HCT116 (cell line): ENCODE data around the gene RNF208. TPM values are rescaled to one million over a fixed set of nuclear protein-coding genes. Genes with fewer than 3 reads are reported as not detected.
A peak's percentile ranks its signal among the peaks of the same experiment; 100 is the strongest.

ENCODE experiments used
- ATAC-seq: fragments of 200-7000 bp; cut with Tn5 transposase; 2 replicates; pipeline ENCODE4 v1.9.1; 2020; ENCODE audit warnings: mild to moderate bottlenecking, moderate library complexity
- BruUV-seq: library from RNA; stranded (reverse); fragments of 400-500 nt; replicated peaks from 2 replicates; lab custom pipeline; 2021; lab: Mats Ljungman, UMichigan
- CTCF ChIA-PET: fragments of 300-600 bp; sonication (Branson Sonifier 250); formaldehyde crosslinking; loops from one replicate; lab custom pipeline; 2021; ENCODE audit warnings: antibody characterized with exemption; lab: Charles Lee
- POLR2A ChIA-PET: fragments of 300-600, 350-600 bp; sonication (Branson Sonifier 250); formaldehyde crosslinking; loops from one replicate; lab custom pipeline; 2021; ENCODE audit warnings: antibody characterized with exemption; lab: Charles Lee
- RAD21 ChIA-PET, 2 experiments: fragments of 300-600 bp; sonication (Branson Sonifier 250); formaldehyde crosslinking; loops; one replicate each; lab custom pipeline; 2023; ENCODE audit warnings: low total read pairs in 2 of 2; ENCODE audit not compliant: uncharacterized antibody in 2 of 2, unreplicated experiment in 2 of 2, low non-redundant PET in 1 of 2; lab: Charles Lee
- DNase-seq: peaks from one replicate; pipeline ENCODE4 v3.0.0-alpha.2; 2010; ENCODE audit warnings: low read depth, low spot score
- H2AFZ ChIP-seq: fragments of 200-600 bp; shearing (Covaris generic), sonication (generic); 2 replicates; pipeline ENCODE4 v1.6.1; 2017; ENCODE audit warnings: low read depth, mixed run types, mixed read lengths, antibody characterized with exemption, low read length; ENCODE audit not compliant: poor library complexity, severe bottlenecking
- H3K27ac ChIP-seq: 2 replicates; pipeline ENCODE4 v1.5.1; 2012; ENCODE audit warnings: low read depth, low read length
- H3K27me3 ChIP-seq: fragments of 200-600 bp; sonication (generic); 2 replicates; pipeline ENCODE4 v1.6.1; 2016; ENCODE audit warnings: mixed run types, low read length, mixed read lengths; ENCODE audit not compliant: insufficient read depth
- H3K36me3 ChIP-seq, 2 experiments: fragments of 200-500 bp in 1 of 2; fragments of 200-600 bp in 1 of 2; sonication (Bioruptor generic) in 1 of 2; sonication (generic) in 1 of 2; 2 replicates each; pipeline versions ENCODE4 v1.5.1 to v1.6.1; 2014 to 2016; ENCODE audit warnings: low read length in 2 of 2, inconsistent platforms in 1 of 2, mixed read lengths in 1 of 2, mixed run types in 1 of 2; ENCODE audit not compliant: insufficient read depth in 2 of 2, control insufficient read depth in 1 of 2
- H3K4me1 ChIP-seq, 2 experiments: fragments of 200-600 bp in 1 of 2; sonication (generic) in 1 of 2; 2 replicates each; pipeline versions ENCODE4 v1.5.1 to v1.6.1; 2012 to 2017; ENCODE audit warnings: low read length in 2 of 2, inconsistent platforms in 1 of 2, mild to moderate bottlenecking in 1 of 2, mixed read lengths in 1 of 2, mixed run types in 1 of 2, moderate library complexity in 1 of 2; ENCODE audit not compliant: insufficient read depth in 2 of 2, control insufficient read depth in 1 of 2
- H3K4me2 ChIP-seq: fragments of 200-600 bp; sonication (generic); 2 replicates; pipeline ENCODE4 v1.6.1; 2017; ENCODE audit warnings: mixed run types, low read length, mixed read lengths
- H3K4me3 ChIP-seq, 2 experiments: fragments of 200-600 bp in 1 of 2; sonication (generic) in 1 of 2; replicated peaks in 1 of 2; 2 replicates each; pipeline ENCODE4 v1.5.1; 2011 to 2016; ENCODE audit warnings: low read length in 2 of 2, control low read depth in 1 of 2, low read depth in 1 of 2, mild to moderate bottlenecking in 1 of 2, mixed read lengths in 1 of 2, mixed run types in 1 of 2
- H3K79me2 ChIP-seq: fragments of 200-600 bp; sonication (generic); 2 replicates; pipeline ENCODE4 v1.6.1; 2017; ENCODE audit warnings: mild to moderate bottlenecking, mixed run types, low read length, moderate library complexity, mixed read lengths; ENCODE audit not compliant: insufficient read depth
- H3K9ac ChIP-seq: fragments of 200-600 bp; sonication (generic); 2 replicates; pipeline ENCODE4 v1.6.1; 2016; ENCODE audit warnings: low read length, mixed read lengths
- H3K9me2 ChIP-seq: fragments of 200-600 bp; sonication (generic), shearing (Covaris generic); 2 replicates; pipeline ENCODE4 v1.6.1; 2017; ENCODE audit warnings: mixed run types, mild to moderate bottlenecking, moderate library complexity; ENCODE audit not compliant: insufficient read depth
- H3K9me3 ChIP-seq, 2 experiments: fragments of 200-500 bp in 1 of 2; fragments of 200-600 bp in 1 of 2; sonication (Bioruptor generic) in 1 of 2; sonication (generic) in 1 of 2; 2 replicates each; pipeline ENCODE4 v1.6.1; 2014 to 2017; ENCODE audit warnings: low read length in 2 of 2, mixed read lengths in 2 of 2, inconsistent platforms in 1 of 2, low read depth in 1 of 2, mild to moderate bottlenecking in 1 of 2, mixed run types in 1 of 2, moderate library complexity in 1 of 2; ENCODE audit not compliant: control insufficient read depth in 1 of 2, insufficient read depth in 1 of 2
- H4K20me1 ChIP-seq: fragments of 200-600 bp; sonication (generic), shearing (Covaris generic); 2 replicates; pipeline ENCODE4 v1.6.1; 2017; ENCODE audit warnings: mixed run types, mild to moderate bottlenecking, moderate library complexity; ENCODE audit not compliant: insufficient read depth
- ELF1 ChIP-seq: IDR thresholded peaks from 2 replicates; pipeline ENCODE4 v1.6.1; 2012; ENCODE audit warnings: low read depth, borderline replicate concordance
- JUND ChIP-seq: IDR thresholded peaks from 2 replicates; pipeline ENCODE4 v1.6.1; 2012
- RAD21 ChIP-seq: IDR thresholded peaks from 2 replicates; pipeline ENCODE4 v1.6.1; 2012; ENCODE audit warnings: low read depth, mild to moderate bottlenecking
- REST ChIP-seq: IDR thresholded peaks from 2 replicates; pipeline ENCODE4 v1.6.1; 2012; ENCODE audit warnings: low read depth
- SIN3A ChIP-seq: IDR thresholded peaks from 2 replicates; pipeline ENCODE4 v1.6.1; 2012; ENCODE audit warnings: low read depth
- SRF ChIP-seq: IDR thresholded peaks from 2 replicates; pipeline ENCODE4 v1.6.1; 2012; ENCODE audit warnings: low read depth
- ZFX ChIP-seq: fragments of 450-650 bp; IDR thresholded peaks from 2 replicates; pipeline ENCODE4 v1.6.1; 2017
- intact Hi-C: fragments of 100-400 bp; cut with micrococcal nuclease; formaldehyde crosslinking; loops from 2 replicates; pipeline ENCODE4 v1.10.0; 2022
- total RNA-seq: library from RNA; stranded (reverse); gene quantifications from one replicate; pipeline ENCODE4 v1.2.1, GENCODE V29; 2021; ENCODE audit not compliant: unreplicated experiment

RNF208 gene
- total RNA-seq, 1 experiment from 2014 or later = 26.1 TPM

GRCh38 chr9:137198902-137199283, 23.1 kb downstream of the RNF208 start:
- POLR2A ChIA-PET = interaction anchor here (2.6 kb wide), 1 partner anchor 10 kb away, joined by 20 read pairs; the partner anchor contains the start of genes ANAPC2 and SSNA1
- DNase-seq (no peak), ATAC-seq (no peak)
- RAD21 ChIA-PET = interaction anchor here in 1 of 2 experiments (0.9 kb wide), 1 partner anchor 42 kb away, joined by 7 read pairs; no protein-coding TSS in a partner anchor
- Histone ChIP-seq H3K4me1 (peaks cover 34 to 58% of the 10 kb centered on the region in 2 experiments), H3K9me3 (no peaks in the 10 kb centered on the region), H3K9me2 (no peaks in the 10 kb centered on the region), H4K20me1 (no peaks in the 10 kb centered on the region)
- BruUV-seq = TSS peak; percentile 23
- intact Hi-C loops = no loop called here
- no peak for TF ChIP-seq JUND
- TF ChIP-seq ZFX = no peak
- TF ChIP-seq ELF1 = no peak
- no peak for TF ChIP-seq SRF
- no peak for TF ChIP-seq SIN3A
- TF ChIP-seq RAD21 = no peak
- no peak for TF ChIP-seq REST
- TF ChIP-seq, all 23 proteins: peak for 0
- Histone ChIP-seq H3K79me2 (peaks cover 30% of the 10 kb centered on the region), H3K36me3 (no peaks in the 10 kb centered on the region), H3K9ac (no peak overlapping the region), H3K27ac (peak overlapping the region; percentile 35; the same call in 1 of the 2 replicates), H3K27me3 (no peaks in the 10 kb centered on the region), H3K4me3 (no peak overlapping the region), H2AFZ (no peak overlapping the region), H3K4me2 (peak overlapping the region; percentile 63)
- CTCF ChIA-PET = no interaction called here
